ENCODE results near the gene KDM4D. TPM values are rescaled to one million over a fixed set of nuclear protein-coding genes. Genes with fewer than 3 reads are reported as not detected.
"Not testable (repeated sequence)": the region's sequence is repeated elsewhere in the genome, so short reads cannot be mapped to it uniquely, and the experiment has no call there.

Gene KDM4D
- total RNA-seq, 1 donor from 2014 or later = 0.84 TPM

DNA sequence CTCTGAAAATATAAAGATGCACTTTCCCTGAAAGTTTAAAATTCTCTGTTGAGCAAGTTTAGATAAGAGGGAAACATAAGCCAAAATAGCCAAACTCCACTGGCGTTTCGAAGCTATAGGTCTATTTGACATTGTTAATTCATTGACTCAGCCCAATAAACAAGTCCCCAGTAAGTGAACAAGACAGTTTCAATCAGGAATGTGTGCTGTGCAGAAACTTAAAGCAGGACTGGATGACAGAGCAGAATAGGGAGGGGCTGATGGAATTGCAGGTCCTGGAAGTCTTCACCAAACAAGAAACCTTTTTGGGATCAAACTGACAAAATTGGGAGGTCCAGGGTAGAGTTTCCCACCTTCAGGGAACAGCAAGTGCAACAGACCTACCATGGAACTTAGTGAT is 42.6 kb downstream of the KDM4D start:
- Mint-ChIP-seq H3K36me3 (ENCODE audit: low read depth) (no peaks in the 10 kb centered on the region), H3K4me1 (ENCODE audit: low read depth) (no peaks in the 10 kb centered on the region), H3K27ac (no peak overlapping the region), H3K9me3 (no peaks in the 10 kb centered on the region), H3K27me3 (ENCODE audit: low read depth) (peaks cover 2% of the 10 kb centered on the region), H3K4me3 (ENCODE audit: low read depth) (no peak overlapping the region)
- no peak for DNase-seq (ENCODE audit: low spot score)
- intact Hi-C loops (cut with micrococcal nuclease) = no loop called here

DNA sequence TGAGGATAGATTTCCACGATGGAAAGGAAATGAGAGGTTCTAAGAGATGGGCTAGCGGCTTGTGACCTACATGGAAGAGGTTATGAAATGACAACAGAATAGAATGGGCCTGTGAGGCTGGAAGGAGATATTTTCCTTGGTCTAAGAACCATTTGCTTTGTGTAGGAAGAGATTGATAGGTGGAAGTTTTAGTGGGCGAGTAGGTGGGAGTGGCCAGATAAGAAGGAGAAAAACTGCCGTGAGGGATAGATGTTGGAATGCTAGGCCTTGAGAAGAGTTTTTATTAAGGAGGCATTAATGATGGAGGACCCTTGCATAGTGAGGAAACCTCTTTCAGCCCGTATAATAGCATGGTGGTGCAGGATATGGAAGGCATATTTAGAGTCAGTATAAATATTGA is 48.0 kb downstream of the KDM4D start:
- H3K27me3 Mint-ChIP-seq (ENCODE audit: low read depth); H3K4me1 Mint-ChIP-seq (ENCODE audit: low read depth); H3K4me3 Mint-ChIP-seq (ENCODE audit: low read depth); H3K9me3 Mint-ChIP-seq; H3K36me3 Mint-ChIP-seq (ENCODE audit: low read depth); intact Hi-C loops (cut with micrococcal nuclease); H3K27ac Mint-ChIP-seq; DNase-seq (ENCODE audit: low spot score): not testable (repeated sequence)

GRCh38 chr11:95024958-95025357 is 51.4 kb downstream of the KDM4D start, which contains the start of gene KDM4E:
KDM4E (plus strand) TSS chr11:95025258; CDS start chr11:95025558, 300 bp downstream.
- DNase-seq (ENCODE audit: low spot score) = no peak
- Mint-ChIP-seq H3K9me3 (no peaks in the 10 kb centered on the region), H3K4me1 (ENCODE audit: low read depth) (no peaks in the 10 kb centered on the region), H3K27ac (no peak within 1 kb of the TSS), H3K4me3 (ENCODE audit: low read depth) (no peak within 1 kb of the TSS), H3K36me3 (ENCODE audit: low read depth) (no peaks in the 10 kb centered on the region), H3K27me3 (ENCODE audit: low read depth) (no peaks in the 10 kb centered on the region)
- intact Hi-C loops (cut with micrococcal nuclease) = no loop called here

DNA sequence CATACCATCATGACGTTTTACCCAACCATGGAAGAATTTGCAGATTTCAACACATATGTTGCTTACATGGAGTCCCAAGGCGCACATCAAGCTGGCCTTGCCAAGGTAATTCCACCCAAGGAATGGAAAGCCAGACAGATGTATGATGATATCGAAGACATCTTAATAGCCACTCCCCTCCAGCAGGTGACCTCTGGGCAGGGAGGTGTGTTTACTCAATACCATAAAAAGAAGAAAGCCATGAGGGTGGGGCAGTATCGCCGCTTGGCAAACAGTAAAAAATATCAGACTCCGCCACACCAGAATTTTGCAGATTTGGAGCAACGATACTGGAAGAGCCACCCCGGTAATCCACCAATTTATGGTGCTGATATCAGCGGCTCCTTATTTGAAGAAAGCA is 52.1 kb downstream of the KDM4D start:
- H3K36me3 Mint-ChIP-seq (ENCODE audit: low read depth); intact Hi-C loops (cut with micrococcal nuclease): not testable (repeated sequence)

GRCh38 chr11:95028357-95028756 is 54.8 kb downstream of the KDM4D start:
- H3K4me3 Mint-ChIP-seq (ENCODE audit: low read depth) = no peak overlapping the region
- no peaks in the 10 kb centered on the region for H3K9me3 Mint-ChIP-seq
- intact Hi-C loops (cut with micrococcal nuclease) = no loop called here
- peaks cover 8% of the 10 kb centered on the region for H3K27me3 Mint-ChIP-seq (ENCODE audit: low read depth)
- no peaks in the 10 kb centered on the region for H3K36me3 Mint-ChIP-seq (ENCODE audit: low read depth)
- H3K27ac Mint-ChIP-seq = no peak overlapping the region
- DNase-seq (ENCODE audit: low spot score) = no peak
- H3K4me1 Mint-ChIP-seq (ENCODE audit: low read depth) = no peaks in the 10 kb centered on the region

More for the DNA sequence above, 52.1 kb downstream of the KDM4D start:
- H3K9me3 Mint-ChIP-seq; H3K4me1 Mint-ChIP-seq (ENCODE audit: low read depth); DNase-seq (ENCODE audit: low spot score); H3K27ac Mint-ChIP-seq; H3K27me3 Mint-ChIP-seq (ENCODE audit: low read depth); H3K4me3 Mint-ChIP-seq (ENCODE audit: low read depth): not testable (repeated sequence)

DNA sequence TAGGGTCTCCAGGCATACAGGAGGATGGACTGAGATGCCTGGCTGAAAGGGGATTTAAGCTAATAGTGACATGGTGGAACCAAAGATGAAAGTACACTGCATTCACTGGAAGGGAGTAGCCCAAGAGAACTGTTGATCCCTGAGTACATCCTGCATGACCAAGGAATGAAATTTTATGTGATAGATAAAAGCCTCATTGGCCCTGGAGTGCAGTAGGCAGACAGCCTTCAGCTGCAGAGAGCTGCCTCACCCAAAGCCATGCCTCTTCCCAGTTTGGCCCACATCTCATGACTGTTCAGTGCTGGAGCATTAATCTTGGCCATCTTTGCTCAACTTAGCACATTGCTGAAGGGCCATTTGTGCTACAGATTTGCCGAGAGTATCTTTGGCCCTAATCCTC is 59.5 kb downstream of the KDM4D start:
- intact Hi-C loops (cut with micrococcal nuclease) = no loop called here
- no peak for DNase-seq (ENCODE audit: low spot score)
- H3K4me1 Mint-ChIP-seq (ENCODE audit: low read depth) = no peaks in the 10 kb centered on the region
- H3K27ac Mint-ChIP-seq = no peak overlapping the region
- no peaks in the 10 kb centered on the region for H3K9me3 Mint-ChIP-seq
- peaks cover 25% of the 10 kb centered on the region for H3K27me3 Mint-ChIP-seq (ENCODE audit: low read depth)
- H3K36me3 Mint-ChIP-seq (ENCODE audit: low read depth) = no peaks in the 10 kb centered on the region
- H3K4me3 Mint-ChIP-seq (ENCODE audit: low read depth) = no peak overlapping the region

- no peak overlapping the region for H3K27ac Mint-ChIP-seq
- no peak overlapping the region for H3K4me3 Mint-ChIP-seq (ENCODE audit: low read depth)
- intact Hi-C loops (cut with micrococcal nuclease) = no loop called here
- H3K4me1 Mint-ChIP-seq (ENCODE audit: low read depth) = no peaks in the 10 kb centered on the region
- H3K9me3 Mint-ChIP-seq = no peaks in the 10 kb centered on the region
- peaks cover 30% of the 10 kb centered on the region for H3K27me3 Mint-ChIP-seq (ENCODE audit: low read depth)
- no peaks in the 10 kb centered on the region for H3K36me3 Mint-ChIP-seq (ENCODE audit: low read depth)
- DNase-seq (ENCODE audit: low spot score) = no peak
Observed at GRCh38 chr11:95035316-95035715, 61.8 kb downstream of the KDM4D start.

- H3K4me3 Mint-ChIP-seq (ENCODE audit: low read depth); DNase-seq (ENCODE audit: low spot score); H3K27ac Mint-ChIP-seq; H3K9me3 Mint-ChIP-seq; H3K4me1 Mint-ChIP-seq (ENCODE audit: low read depth); intact Hi-C loops (cut with micrococcal nuclease); H3K36me3 Mint-ChIP-seq (ENCODE audit: low read depth): not testable (repeated sequence)
- peaks cover 27% of the 10 kb centered on the region for H3K27me3 Mint-ChIP-seq (ENCODE audit: low read depth)
Observed at GRCh38 chr11:95037356-95038035, 64.0 kb downstream of the KDM4D start.

DNA sequence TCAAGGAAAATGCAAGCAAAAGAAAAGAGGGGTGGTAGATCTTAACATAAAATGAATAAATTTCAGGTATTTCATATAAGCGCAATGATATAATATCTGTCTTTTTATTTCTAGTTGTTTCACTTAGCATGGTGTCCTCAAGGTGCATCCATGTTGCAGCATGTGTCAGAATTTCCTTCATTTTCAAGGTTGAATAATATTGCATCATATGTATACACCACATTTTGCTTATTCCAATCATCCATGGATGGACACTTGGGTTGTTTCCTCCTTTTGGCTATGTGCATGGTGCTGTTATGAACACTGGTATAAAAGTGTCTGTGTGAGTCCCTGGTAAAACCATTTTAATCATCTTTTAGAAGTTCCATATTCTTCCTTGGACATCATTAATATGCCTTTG is 68.7 kb downstream of the KDM4D start:
- H3K27me3 Mint-ChIP-seq (ENCODE audit: low read depth) = peaks cover 22% of the 10 kb centered on the region
- H3K9me3 Mint-ChIP-seq = no peaks in the 10 kb centered on the region
- no peak overlapping the region for H3K27ac Mint-ChIP-seq
- H3K36me3 Mint-ChIP-seq (ENCODE audit: low read depth) = no peaks in the 10 kb centered on the region
- no peak for DNase-seq (ENCODE audit: low spot score)
- peaks cover 3% of the 10 kb centered on the region for H3K4me1 Mint-ChIP-seq (ENCODE audit: low read depth)
- H3K4me3 Mint-ChIP-seq (ENCODE audit: low read depth) = no peak overlapping the region
- intact Hi-C loops (cut with micrococcal nuclease) = no loop called here

DNA sequence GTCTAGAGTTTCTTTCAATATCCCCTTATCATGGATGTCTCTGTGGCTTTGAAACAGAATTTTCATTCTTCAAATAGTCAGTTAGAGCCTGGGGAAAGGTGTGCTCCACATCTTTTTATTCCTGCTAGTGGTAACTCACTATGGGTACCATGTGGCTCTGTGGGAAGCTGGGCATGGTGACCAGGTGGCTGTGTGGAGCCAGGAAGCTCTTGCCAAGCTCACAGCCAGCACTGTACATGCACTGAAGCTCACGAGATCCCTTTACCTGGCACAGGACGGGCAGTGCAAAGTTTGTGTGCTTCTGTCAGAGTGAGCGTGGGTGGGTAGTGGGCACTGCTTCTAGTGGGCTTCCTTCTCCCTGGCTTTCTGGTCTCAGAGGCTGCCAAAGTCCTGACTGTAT is 69.4 kb downstream of the KDM4D start:
- no peak overlapping the region for H3K27ac Mint-ChIP-seq
- intact Hi-C loops (cut with micrococcal nuclease) = no loop called here
- H3K4me1 Mint-ChIP-seq (ENCODE audit: low read depth) = peaks cover 3% of the 10 kb centered on the region
- no peaks in the 10 kb centered on the region for H3K36me3 Mint-ChIP-seq (ENCODE audit: low read depth)
- H3K4me3 Mint-ChIP-seq (ENCODE audit: low read depth) = no peak overlapping the region
- H3K27me3 Mint-ChIP-seq (ENCODE audit: low read depth) = peaks cover 21% of the 10 kb centered on the region
- no peaks in the 10 kb centered on the region for H3K9me3 Mint-ChIP-seq
- no peak for DNase-seq (ENCODE audit: low spot score)

- Mint-ChIP-seq H3K9me3 (no peaks in the 10 kb centered on the region), H3K27ac (no peak overlapping the region), H3K4me3 (ENCODE audit: low read depth) (no peak overlapping the region), H3K36me3 (ENCODE audit: low read depth) (no peaks in the 10 kb centered on the region), H3K4me1 (ENCODE audit: low read depth) (peaks cover 3% of the 10 kb centered on the region), H3K27me3 (ENCODE audit: low read depth) (peaks cover 16% of the 10 kb centered on the region)
- intact Hi-C loops (cut with micrococcal nuclease) = no loop called here
- no peak for DNase-seq (ENCODE audit: low spot score)
Observed at GRCh38 chr11:95044010-95044409, 70.5 kb downstream of the KDM4D start.

DNA sequence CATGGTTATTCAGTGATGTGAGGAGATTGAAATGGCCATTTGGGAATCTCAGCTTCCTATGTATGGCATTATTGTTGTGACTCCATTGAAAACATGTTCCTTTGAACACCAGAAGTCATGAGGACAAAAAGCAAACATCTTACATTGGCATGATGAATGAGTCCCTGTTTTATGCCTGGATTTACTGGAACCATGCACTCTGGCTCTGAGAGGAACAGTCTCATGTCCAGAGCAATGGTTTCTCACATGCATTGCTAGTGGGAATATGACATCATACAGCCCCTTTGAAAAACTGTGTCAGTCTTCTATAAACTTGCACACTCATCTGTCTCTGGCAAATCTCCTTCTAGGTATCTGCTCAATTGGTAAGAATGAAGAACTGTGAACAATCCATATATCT is 72.3 kb downstream of the KDM4D start:
- no peak overlapping the region for H3K27ac Mint-ChIP-seq
- intact Hi-C loops (cut with micrococcal nuclease) = no loop called here
- DNase-seq (ENCODE audit: low spot score) = no peak
- peaks cover 3% of the 10 kb centered on the region for H3K4me1 Mint-ChIP-seq (ENCODE audit: low read depth)
- no peak overlapping the region for H3K4me3 Mint-ChIP-seq (ENCODE audit: low read depth)
- no peaks in the 10 kb centered on the region for H3K36me3 Mint-ChIP-seq (ENCODE audit: low read depth)
- H3K9me3 Mint-ChIP-seq = no peaks in the 10 kb centered on the region
- peaks cover 20% of the 10 kb centered on the region for H3K27me3 Mint-ChIP-seq (ENCODE audit: low read depth)

All from activated T-helper 2 cell treated with anti-CD3 and anti-CD28 coated beads, Interferon-gamma antibody, Interleukin-2, Interleukin-4, amounts not matched to agents 10 μg/mL and 5 μg/mL and 100 μg/mL, durations not matched to agents 14 hours and 24 hours and 36 hours (primary cell).